Panc1 (cell line): ENCODE measurements around the gene OAS2. TPM values are rescaled to one million over a fixed set of nuclear protein-coding genes. Genes with fewer than 3 reads are reported as not detected.

Experiments used
- ATAC-seq: fragments of 200-7000 bp; cut with Tn5 transposase; 2 replicates; pipeline ENCODE4 v1.9.1; 2020; ENCODE audit warnings: mild to moderate bottlenecking, moderate library complexity
- BruUV-seq: library from RNA; stranded (reverse); fragments of 400-500 nt; replicated peaks from 2 replicates; lab custom pipeline; 2021; lab: Mats Ljungman, UMichigan
- CTCF ChIA-PET: fragments of 300-600 bp; sonication (Branson Sonifier 250); formaldehyde crosslinking; loops from one replicate; lab custom pipeline; 2022; ENCODE audit warnings: antibody characterized with exemption; lab: Charles Lee
- POLR2A ChIA-PET: fragments of 300-600 bp; sonication (Branson Sonifier 250); formaldehyde crosslinking; loops from one replicate; lab custom pipeline; 2022; ENCODE audit warnings: antibody characterized with exemption; lab: Charles Lee
- DNase-seq: peaks from one replicate; pipeline ENCODE4 v3.0.0-alpha.2; 2010; ENCODE audit warnings: low read depth, low spot score
- H3K27ac ChIP-seq: 2 replicates; pipeline ENCODE4 v1.5.1; 2011; ENCODE audit warnings: mild to moderate bottlenecking, low read length, inconsistent platforms
- H3K27me3 ChIP-seq: fragments of 200-500 bp; sonication (Bioruptor generic); 2 replicates; pipeline ENCODE4 v1.6.0; 2014; ENCODE audit warnings: low read length, inconsistent platforms; ENCODE audit not compliant: control insufficient read depth, insufficient read depth
- H3K36me3 ChIP-seq: fragments of 200-500 bp; sonication (Bioruptor generic); 2 replicates; pipeline ENCODE4 v1.5.1; 2014; ENCODE audit warnings: inconsistent platforms, mild to moderate bottlenecking, low read length, moderate library complexity; ENCODE audit not compliant: control insufficient read depth, insufficient read depth
- H3K4me1 ChIP-seq: 2 replicates; pipeline ENCODE4 v1.5.1; 2011; ENCODE audit warnings: inconsistent platforms, mild to moderate bottlenecking, low read length, moderate library complexity; ENCODE audit not compliant: control insufficient read depth, insufficient read depth
- H3K4me3 ChIP-seq, 2 experiments: 2 replicates each; pipeline ENCODE4 v1.5.1; 2011 to 2012; ENCODE audit warnings: low read depth in 2 of 2, low read length in 2 of 2, mild to moderate bottlenecking in 2 of 2, inconsistent platforms in 1 of 2, moderate library complexity in 1 of 2
- H3K9me3 ChIP-seq: fragments of 200-500 bp; sonication (Bioruptor generic); 2 replicates; pipeline ENCODE4 v1.5.1; 2014; ENCODE audit warnings: low read depth, mild to moderate bottlenecking, inconsistent platforms, low read length, moderate library complexity; ENCODE audit not compliant: control insufficient read depth, insufficient read depth
- POLR2AphosphoS5 ChIP-seq: IDR thresholded peaks from 2 replicates; pipeline ENCODE4 v1.6.1; 2012; ENCODE audit warnings: mild to moderate bottlenecking, low read depth, low read length, moderate library complexity
- TCF7L2 ChIP-seq: IDR thresholded peaks from 2 replicates; pipeline ENCODE4 v1.6.1; 2011; ENCODE audit warnings: mild to moderate bottlenecking, low read depth, low read length, inconsistent platforms
- in situ Hi-C: cut with HindIII; loops from 2 replicates; pipeline ENCODE4 v1.10.0; 2016; ENCODE audit warnings: low sequenced_read_pairs, low pct_unique_long_range_greater_than_20kb
- intact Hi-C: fragments of 100-400 bp; cut with micrococcal nuclease; formaldehyde crosslinking; loops from one replicate; pipeline ENCODE4 v1.10.0; 2022; ENCODE audit not compliant: unreplicated experiment
- total RNA-seq: library from RNA; stranded (reverse); gene quantifications from one replicate; pipeline ENCODE4 v1.2.1, GENCODE V29; 2021; ENCODE audit not compliant: unreplicated experiment
- TF ChIP-seq, protein P1 (sequence below), 2 experiments: IDR thresholded peaks; 2 replicates each; pipeline ENCODE4 v1.6.1; 2011 to 2012; ENCODE audit warnings: low read depth in 2 of 2, control low read depth in 1 of 2, low read length in 1 of 2, mild to moderate bottlenecking in 1 of 2, moderate library complexity in 1 of 2; ENCODE audit not compliant: insufficient read depth in 1 of 2
- TF ChIP-seq, protein P2 (sequence below): fragments of 450-650 bp; IDR thresholded peaks from 2 replicates; pipeline ENCODE4 v1.5.1; 2017; ENCODE audit warnings: mild to moderate bottlenecking

OAS2 gene
- total RNA-seq, 1 experiment from 2014 or later: 2.7 TPM

DNA sequence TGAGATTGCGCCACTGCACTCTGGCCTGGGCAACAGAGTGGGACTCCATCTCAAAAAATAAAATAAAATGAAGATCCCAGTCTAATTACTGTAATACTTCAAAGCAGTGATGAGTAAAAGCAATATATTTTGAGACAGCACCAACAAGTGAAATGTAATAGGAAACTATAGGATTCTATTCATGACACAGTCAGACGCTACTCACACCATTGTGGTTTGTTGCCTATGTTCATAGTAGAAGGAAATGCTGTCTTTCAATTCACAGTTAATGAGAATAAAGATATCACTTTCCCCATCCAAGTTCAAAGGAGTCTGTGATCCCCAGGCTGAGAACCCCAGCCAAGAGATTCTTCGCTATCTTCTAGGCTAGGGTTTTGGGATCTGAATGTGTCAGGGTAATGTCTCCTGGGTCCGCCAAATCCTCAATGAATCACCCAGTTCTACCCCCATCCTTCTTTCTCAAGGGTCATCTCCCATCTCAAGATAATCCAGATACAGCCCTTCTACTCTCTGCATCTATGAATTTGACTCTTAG, 61.7 kb downstream of the OAS2 start:
- ChIA-PET CTCF (interaction anchor here (0.6 kb wide), 1 partner anchor 9 kb away, joined by 3 read pairs; no protein-coding TSS in a partner anchor), POLR2A (no interaction called here)
- DNase-seq (no peak), ATAC-seq (no peak)
- no peak for TF ChIP-seq POLR2AphosphoS5
- TF ChIP-seq, protein P1, sequence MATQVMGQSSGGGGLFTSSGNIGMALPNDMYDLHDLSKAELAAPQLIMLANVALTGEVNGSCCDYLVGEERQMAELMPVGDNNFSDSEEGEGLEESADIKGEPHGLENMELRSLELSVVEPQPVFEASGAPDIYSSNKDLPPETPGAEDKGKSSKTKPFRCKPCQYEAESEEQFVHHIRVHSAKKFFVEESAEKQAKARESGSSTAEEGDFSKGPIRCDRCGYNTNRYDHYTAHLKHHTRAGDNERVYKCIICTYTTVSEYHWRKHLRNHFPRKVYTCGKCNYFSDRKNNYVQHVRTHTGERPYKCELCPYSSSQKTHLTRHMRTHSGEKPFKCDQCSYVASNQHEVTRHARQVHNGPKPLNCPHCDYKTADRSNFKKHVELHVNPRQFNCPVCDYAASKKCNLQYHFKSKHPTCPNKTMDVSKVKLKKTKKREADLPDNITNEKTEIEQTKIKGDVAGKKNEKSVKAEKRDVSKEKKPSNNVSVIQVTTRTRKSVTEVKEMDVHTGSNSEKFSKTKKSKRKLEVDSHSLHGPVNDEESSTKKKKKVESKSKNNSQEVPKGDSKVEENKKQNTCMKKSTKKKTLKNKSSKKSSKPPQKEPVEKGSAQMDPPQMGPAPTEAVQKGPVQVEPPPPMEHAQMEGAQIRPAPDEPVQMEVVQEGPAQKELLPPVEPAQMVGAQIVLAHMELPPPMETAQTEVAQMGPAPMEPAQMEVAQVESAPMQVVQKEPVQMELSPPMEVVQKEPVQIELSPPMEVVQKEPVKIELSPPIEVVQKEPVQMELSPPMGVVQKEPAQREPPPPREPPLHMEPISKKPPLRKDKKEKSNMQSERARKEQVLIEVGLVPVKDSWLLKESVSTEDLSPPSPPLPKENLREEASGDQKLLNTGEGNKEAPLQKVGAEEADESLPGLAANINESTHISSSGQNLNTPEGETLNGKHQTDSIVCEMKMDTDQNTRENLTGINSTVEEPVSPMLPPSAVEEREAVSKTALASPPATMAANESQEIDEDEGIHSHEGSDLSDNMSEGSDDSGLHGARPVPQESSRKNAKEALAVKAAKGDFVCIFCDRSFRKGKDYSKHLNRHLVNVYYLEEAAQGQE (IDR thresholded peaks at IDR 0.05; ENCODE audit: insufficient read depth in 1 of 2, low read depth in 2 of 2, low read length in 1 of 2): no peak
- Histone ChIP-seq H3K4me1 (no peaks in the 10 kb centered on the region), H3K27ac (no peak overlapping the region), H3K4me3 (no peak overlapping the region), H3K36me3 (no peaks in the 10 kb centered on the region), H3K9me3 (no peaks in the 10 kb centered on the region), H3K27me3 (no peaks in the 10 kb centered on the region)
- in situ Hi-C loops (no loop called here), intact Hi-C loops (no loop called here)
- BruUV-seq: no TSS peak

DNA sequence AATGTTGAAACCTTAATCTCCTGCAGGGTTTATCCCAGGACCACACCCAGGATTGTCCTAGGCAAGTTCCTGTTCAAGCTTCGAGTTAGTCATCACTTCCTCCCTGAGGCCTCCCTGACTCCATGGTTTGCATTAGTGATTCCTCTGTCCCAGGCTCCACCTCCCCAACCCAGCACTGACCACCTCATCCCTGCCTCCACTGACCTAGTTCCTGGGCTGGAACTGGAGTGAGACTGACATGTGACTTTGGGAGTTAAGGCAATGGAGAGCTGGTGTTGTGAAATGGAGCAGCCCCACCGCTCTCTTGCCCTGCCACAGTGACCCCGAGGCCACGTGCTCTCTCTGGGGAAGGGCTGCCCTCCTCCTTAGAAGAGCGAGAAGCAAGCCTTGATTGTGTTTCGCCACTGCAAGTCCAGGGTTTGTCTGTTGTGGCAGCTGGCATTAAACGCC, 62.4 kb downstream of the OAS2 start:
- ChIA-PET POLR2A (no interaction called here), CTCF (interaction anchor here (0.6 kb wide), 1 partner anchor 9 kb away, joined by 3 read pairs; no protein-coding TSS in a partner anchor)
- H3K9me3 ChIP-seq: no peaks in the 10 kb centered on the region
- H3K27me3 ChIP-seq: no peaks in the 10 kb centered on the region
- H3K36me3 ChIP-seq: no peaks in the 10 kb centered on the region
- no peak overlapping the region for H3K27ac ChIP-seq
- BruUV-seq: no TSS peak
- no peak overlapping the region for H3K4me3 ChIP-seq
- in situ Hi-C loops: no loop called here
- intact Hi-C loops: no loop called here
- H3K4me1 ChIP-seq: no peaks in the 10 kb centered on the region
- TF ChIP-seq, protein P2, sequence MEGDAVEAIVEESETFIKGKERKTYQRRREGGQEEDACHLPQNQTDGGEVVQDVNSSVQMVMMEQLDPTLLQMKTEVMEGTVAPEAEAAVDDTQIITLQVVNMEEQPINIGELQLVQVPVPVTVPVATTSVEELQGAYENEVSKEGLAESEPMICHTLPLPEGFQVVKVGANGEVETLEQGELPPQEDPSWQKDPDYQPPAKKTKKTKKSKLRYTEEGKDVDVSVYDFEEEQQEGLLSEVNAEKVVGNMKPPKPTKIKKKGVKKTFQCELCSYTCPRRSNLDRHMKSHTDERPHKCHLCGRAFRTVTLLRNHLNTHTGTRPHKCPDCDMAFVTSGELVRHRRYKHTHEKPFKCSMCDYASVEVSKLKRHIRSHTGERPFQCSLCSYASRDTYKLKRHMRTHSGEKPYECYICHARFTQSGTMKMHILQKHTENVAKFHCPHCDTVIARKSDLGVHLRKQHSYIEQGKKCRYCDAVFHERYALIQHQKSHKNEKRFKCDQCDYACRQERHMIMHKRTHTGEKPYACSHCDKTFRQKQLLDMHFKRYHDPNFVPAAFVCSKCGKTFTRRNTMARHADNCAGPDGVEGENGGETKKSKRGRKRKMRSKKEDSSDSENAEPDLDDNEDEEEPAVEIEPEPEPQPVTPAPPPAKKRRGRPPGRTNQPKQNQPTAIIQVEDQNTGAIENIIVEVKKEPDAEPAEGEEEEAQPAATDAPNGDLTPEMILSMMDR: no peak
- TF ChIP-seq TCF7L2: no peak
- TF ChIP-seq, protein P1 (IDR thresholded peaks at IDR 0.05; ENCODE audit: insufficient read depth in 1 of 2, low read depth in 2 of 2, low read length in 1 of 2): no peak
- no peak for DNase-seq
- 0 out of 2 replicates have a peak, but pooled peaks have one; percentile 48 for ATAC-seq
